NCI-H2107 (cell line): ENCODE data around the gene NEUROD2.
A peak's percentile ranks its signal among the peaks of the same experiment; 100 is the strongest.

ENCODE experiments used
- DNase-seq: peaks from one replicate; lab custom pipeline; 2025; lab: John Stamatoyannopoulos, UW

NEUROD2 gene

GRCh38 chr17:39607851-39608130 lies at the start of gene NEUROD2:
Gene NEUROD2 (minus strand): TSS chr17:39607920. CDS start chr17:39606599, 1,321 bp downstream.
- DNase-seq = no peak

- no peak for DNase-seq
Observed at GRCh38 chr17:39655105-39655504, 47.4 kb upstream of the NEUROD2 start.

- DNase-seq = peak; percentile 54
Observed at GRCh38 chr17:39653662-39654331, 46.1 kb upstream of the NEUROD2 start.

- DNase-seq = no peak
Observed at GRCh38 chr17:39653316-39653661, 45.6 kb upstream of the NEUROD2 start.

- DNase-seq = no peak
Observed at GRCh38 chr17:39652587-39653315, 45.0 kb upstream of the NEUROD2 start.

GRCh38 chr17:39651923-39652586 lies 44.3 kb upstream of the NEUROD2 start:
- no peak for DNase-seq

- no peak for DNase-seq
Observed at GRCh38 chr17:39650121-39650579, 42.4 kb upstream of the NEUROD2 start.

GRCh38 chr17:39648616-39649366 lies 41.1 kb upstream of the NEUROD2 start:
- DNase-seq = no peak

GRCh38 chr17:39647256-39647655 lies 39.5 kb upstream of the NEUROD2 start:
- no peak for DNase-seq

- DNase-seq = no peak
Observed at GRCh38 chr17:39643271-39643670, 35.6 kb upstream of the NEUROD2 start.

- DNase-seq = no peak
Observed at GRCh38 chr17:39642291-39643074, 34.8 kb upstream of the NEUROD2 start.

- DNase-seq = no peak
Observed at GRCh38 chr17:39641883-39642282, 34.2 kb upstream of the NEUROD2 start.

- DNase-seq = no peak
Observed at GRCh38 chr17:39641097-39641496, 33.4 kb upstream of the NEUROD2 start.

GRCh38 chr17:39640591-39641031 lies 32.9 kb upstream of the NEUROD2 start:
- no peak for DNase-seq

- no peak for DNase-seq
Observed at GRCh38 chr17:39639566-39640458, 32.1 kb upstream of the NEUROD2 start.

GRCh38 chr17:39639043-39639442 lies 31.3 kb upstream of the NEUROD2 start:
- no peak for DNase-seq

GRCh38 chr17:39638317-39638716 lies 30.6 kb upstream of the NEUROD2 start:
- DNase-seq = no peak

- DNase-seq = peak; percentile 65
Observed at GRCh38 chr17:39636927-39637736, 29.4 kb upstream of the NEUROD2 start, which contains the start of gene STARD3. Gene STARD3 (plus strand): TSS chr17:39637144. CDS start chr17:39653532, 16,388 bp downstream.

GRCh38 chr17:39636587-39636926 lies 28.8 kb upstream of the NEUROD2 start:
- DNase-seq = no peak
